SK-N-MC (cell line): ENCODE data around the gene AMMECR1.

ENCODE experiments used
- EZH2 ChIP-seq: fragments of 200-600 bp; sonication (generic); IDR thresholded peaks from one replicate; pipeline ENCODE4 v1.6.1; 2017; ENCODE audit warnings: antibody characterized with exemption
- FOXP2 ChIP-seq: optimal IDR thresholded peaks from 2 replicates; pipeline ENCODE3; 2011; ENCODE audit warnings: mild to moderate bottlenecking, moderate library complexity; ENCODE audit not compliant: insufficient read depth; ENCODE audit errors: extremely low read length, control extremely low read depth
- POLR2AphosphoS5 ChIP-seq: IDR thresholded peaks from 2 replicates; pipeline ENCODE4 v1.6.1; 2012; ENCODE audit warnings: mild to moderate bottlenecking, low read depth, low read length, borderline replicate concordance

GRCh38 chrX:110156167-110156754 is 161.6 kb downstream of the AMMECR1 start:
- no peak for TF ChIP-seq POLR2AphosphoS5
- no peak for TF ChIP-seq EZH2
- TF ChIP-seq FOXP2: no peak
